GM12872 (cell line): ENCODE data around the gene ATN1.

Experiments
- CTCF ChIP-seq: IDR thresholded peaks from 3 replicates; pipeline ENCODE4 v1.5.1; 2011; ENCODE audit warnings: low read depth, mild to moderate bottlenecking, low read length, moderate library complexity; ENCODE audit not compliant: insufficient read depth

ATN1 gene

GRCh38 chr12:6958609-6959057 lies 30.9 kb downstream of the ATN1 start:
- TF ChIP-seq CTCF = no peak

- no peak for TF ChIP-seq CTCF
Measured at GRCh38 chr12:6959058-6959804, 31.5 kb downstream of the ATN1 start.

- no peak for TF ChIP-seq CTCF
Measured at GRCh38 chr12:6959805-6960592, 32.2 kb downstream of the ATN1 start.

GRCh38 chr12:6960593-6961277 lies 33.0 kb downstream of the ATN1 start:
- peak; percentile 71 for TF ChIP-seq CTCF

- TF ChIP-seq CTCF = no peak
Measured at GRCh38 chr12:6961278-6961694, 33.5 kb downstream of the ATN1 start.

- peak; percentile 56; the same call in 2 of the 3 replicates for TF ChIP-seq CTCF
Measured at GRCh38 chr12:6961695-6962284, 34.0 kb downstream of the ATN1 start.
